ENCODE results near the gene ZSWIM4.
A peak's percentile ranks its signal among the peaks of the same experiment; 100 is the strongest.

Gene ZSWIM4

DNA sequence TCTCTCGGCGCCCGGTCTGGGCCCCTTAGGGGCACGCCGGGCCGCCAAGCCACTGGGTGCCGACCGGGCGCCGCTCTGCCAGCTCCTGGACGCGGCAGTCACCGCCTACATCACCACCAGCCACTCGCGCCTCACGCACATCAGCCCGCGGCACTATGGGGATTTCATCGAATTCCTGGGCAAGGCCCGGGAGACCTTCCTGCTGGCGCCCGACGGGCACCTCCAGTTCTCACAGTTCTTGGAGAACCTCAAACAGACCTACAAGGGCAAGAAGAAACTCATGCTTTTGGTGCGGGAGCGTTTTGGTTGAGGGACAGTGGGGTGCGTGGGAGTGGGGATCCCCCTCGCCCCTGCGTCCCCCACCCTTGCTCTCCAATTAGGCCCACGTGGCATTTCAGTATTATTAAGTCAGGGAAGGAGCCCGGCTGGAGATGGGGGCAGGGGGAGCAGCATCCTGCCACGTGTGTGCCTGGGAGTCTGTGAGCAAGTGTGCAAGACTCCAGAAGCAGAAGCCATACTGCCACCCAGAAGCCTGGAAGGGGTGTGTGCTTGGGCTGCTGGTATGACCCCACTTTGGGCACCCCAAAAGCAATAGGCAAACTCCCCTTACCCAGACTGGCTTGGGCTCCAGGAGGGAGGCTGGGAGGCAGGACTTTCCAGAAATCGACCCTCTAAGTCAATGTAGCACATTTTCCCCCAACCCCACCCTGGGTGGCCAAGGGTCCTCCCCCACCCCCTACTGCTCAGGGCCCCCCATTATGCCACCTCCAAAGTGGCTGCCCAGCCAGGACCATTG is 35.7 kb downstream of the ZSWIM4 start:
- no peak for DNase-seq
- no peak for TF ChIP-seq GATA1 (IDR thresholded peaks at IDR 0.05; ENCODE audit: low read depth, low read length)
- TF ChIP-seq POLR2A (IDR thresholded peaks at IDR 0.05; ENCODE audit: low read length): no peak

DNA sequence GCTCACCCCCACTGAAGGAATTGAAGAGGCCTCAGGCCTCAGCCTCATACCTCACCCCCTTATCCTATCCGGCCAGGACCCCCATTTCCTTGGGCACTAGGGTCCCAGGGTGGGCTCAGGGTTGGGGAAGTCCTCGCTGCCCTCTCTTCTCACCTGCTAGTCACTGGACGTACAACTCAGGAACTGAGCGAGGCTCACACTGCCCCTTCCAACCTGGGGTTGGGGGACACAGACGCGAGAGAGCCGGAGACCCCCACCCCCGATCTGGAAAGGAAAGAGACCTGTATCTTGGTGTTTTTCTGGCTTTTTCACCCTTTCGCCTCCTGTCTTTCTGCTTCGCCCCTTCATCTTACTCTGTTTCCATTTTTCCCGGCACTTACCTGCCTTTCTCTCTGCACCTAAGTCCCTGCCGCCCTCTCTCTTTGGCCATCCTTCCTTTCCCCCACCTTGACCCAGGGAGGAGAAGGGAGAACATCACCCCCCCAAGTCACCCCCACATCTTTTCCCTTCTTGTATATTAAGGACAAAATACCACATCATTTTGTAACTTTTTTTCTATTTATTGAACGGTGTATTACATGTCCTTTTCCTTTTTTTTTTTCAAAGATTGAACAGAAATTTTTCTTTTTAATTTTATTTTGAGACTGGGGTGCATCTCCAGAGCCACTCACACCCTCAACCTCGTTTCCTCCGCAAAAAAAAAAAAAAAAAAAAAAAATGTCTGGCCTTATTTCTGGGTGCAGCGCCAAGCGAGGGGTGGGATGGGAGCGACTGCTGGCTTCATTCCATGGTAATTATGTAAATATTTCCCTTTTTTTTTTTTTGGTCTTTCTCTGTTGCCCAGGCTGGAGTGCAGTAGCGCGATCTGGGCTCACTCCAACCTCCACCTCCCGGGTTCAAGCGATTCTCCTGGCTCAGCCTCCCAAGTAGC is 36.6 kb downstream of the ZSWIM4 start:
- TF ChIP-seq POLR2A (IDR thresholded peaks at IDR 0.05; ENCODE audit: low read length) (peak; percentile 58), GATA1 (IDR thresholded peaks at IDR 0.05; ENCODE audit: low read depth, low read length) (no peak)
- DNase-seq: no peak

DNA sequence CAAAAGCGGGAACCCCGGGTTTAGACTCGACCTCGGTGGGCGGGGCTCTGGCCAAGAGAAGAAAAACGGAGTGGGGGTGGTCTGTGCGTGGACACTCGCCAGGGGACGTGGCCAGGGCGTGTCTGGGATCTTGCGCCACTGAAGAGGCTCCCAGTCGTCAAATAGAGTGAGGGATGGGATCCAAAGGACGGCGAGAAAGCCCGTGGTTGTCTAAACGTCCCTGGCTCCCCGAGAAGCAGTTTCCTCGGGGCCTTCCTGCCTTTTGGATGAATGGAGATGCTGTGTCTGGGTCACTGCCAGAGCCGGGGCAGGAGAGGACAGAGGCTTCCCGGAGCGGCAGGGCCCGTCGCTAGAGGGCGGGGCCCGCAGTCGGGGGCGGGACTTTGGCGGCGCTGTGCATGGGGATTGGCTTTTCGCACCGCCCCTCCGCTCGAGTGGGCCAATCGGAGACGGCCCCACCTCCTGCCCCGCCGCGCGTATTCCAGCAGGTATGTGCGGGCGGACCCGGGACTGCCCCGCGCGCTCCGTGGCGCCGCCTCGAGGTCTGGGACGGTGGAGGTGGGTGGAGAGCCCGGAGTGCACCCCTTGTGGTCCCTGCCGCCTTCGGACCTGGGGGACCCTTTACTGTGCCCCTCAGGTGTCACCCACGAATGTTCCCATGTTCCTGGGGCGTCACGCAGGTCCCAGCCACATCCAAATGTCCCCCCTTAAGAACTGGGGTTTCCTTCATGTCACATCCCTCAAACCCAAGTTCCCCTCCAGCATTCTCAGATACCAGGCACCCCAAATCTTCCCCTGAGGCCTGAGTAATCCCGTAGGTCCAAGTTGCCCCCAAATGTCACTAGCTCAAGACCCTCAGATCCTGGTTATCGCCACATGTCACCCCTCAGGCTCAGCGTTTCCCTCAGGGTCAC is 38.3 kb downstream of the ZSWIM4 start:
- peak; percentile 92 to 95 for DNase-seq

DNA sequence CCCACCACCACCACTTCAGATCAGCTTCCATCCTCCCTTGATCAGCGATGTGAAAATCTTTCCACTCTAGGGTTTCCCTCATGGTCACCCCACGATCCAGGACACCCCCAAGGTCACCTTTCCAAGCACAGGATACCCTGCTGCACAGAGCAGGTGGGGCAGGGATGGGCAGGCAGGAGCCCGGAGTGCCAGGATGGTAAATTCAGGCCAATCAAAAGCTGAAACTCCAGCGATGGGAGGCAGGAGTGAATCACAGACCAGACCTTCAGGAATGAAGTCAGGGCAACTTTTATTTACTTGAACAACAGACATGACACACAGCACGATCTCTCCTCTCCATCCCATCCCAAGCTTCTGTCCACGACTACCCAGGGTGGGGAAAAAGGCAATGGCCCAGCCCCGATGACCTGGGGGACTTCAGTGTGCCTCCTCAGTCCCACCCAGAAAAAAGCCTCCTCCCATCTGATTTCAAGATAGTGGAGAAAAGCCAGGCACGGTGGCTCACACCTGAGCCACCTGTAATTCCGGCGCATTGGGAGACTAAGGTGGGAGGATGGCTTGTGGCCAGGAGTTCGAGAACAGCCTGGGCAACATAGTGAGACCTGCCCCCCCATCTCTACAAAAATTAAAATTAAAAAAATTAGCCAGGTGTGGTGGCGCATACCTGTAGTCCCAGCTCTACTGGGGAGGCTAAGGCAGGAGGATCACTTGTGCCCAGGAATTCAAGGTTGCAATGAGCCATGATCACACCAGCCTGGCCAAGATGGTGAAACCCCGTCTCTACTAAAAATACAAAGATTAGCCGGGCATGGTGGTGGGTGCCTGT is 39.2 kb downstream of the ZSWIM4 start:
- TF ChIP-seq POLR2A (IDR thresholded peaks at IDR 0.05; ENCODE audit: low read length) (no peak), GATA1 (IDR thresholded peaks at IDR 0.05; ENCODE audit: low read depth, low read length) (no peak)
- no peak for DNase-seq

More for the DNA sequence above, 38.3 kb downstream of the ZSWIM4 start:
- TF ChIP-seq GATA1 (IDR thresholded peaks at IDR 0.05; ENCODE audit: low read depth, low read length) (no peak), POLR2A (IDR thresholded peaks at IDR 0.05; ENCODE audit: low read length) (peak; percentile 85)

GRCh38 chr19:13835791-13836723 is 40.8 kb downstream of the ZSWIM4 start:
- TF ChIP-seq GATA1 (IDR thresholded peaks at IDR 0.05; ENCODE audit: low read depth, low read length) (no peak), POLR2A (IDR thresholded peaks at IDR 0.05; ENCODE audit: low read length) (no peak)
- DNase-seq: peak in 1 of 2 experiments; percentile 52

GRCh38 chr19:13838435-13839129 is 43.3 kb downstream of the ZSWIM4 start:
- TF ChIP-seq GATA1 (IDR thresholded peaks at IDR 0.05; ENCODE audit: low read depth, low read length): no peak
- peak; percentile 79 for TF ChIP-seq POLR2A (IDR thresholded peaks at IDR 0.05; ENCODE audit: low read length)
- no peak for DNase-seq

- peak; percentile 88 to 90 for DNase-seq
- TF ChIP-seq GATA1 (IDR thresholded peaks at IDR 0.05; ENCODE audit: low read depth, low read length) (no peak), POLR2A (IDR thresholded peaks at IDR 0.05; ENCODE audit: low read length) (peak; percentile 78)
Observed at GRCh38 chr19:13839130-13839937, 44.1 kb downstream of the ZSWIM4 start.

- DNase-seq: no peak
- no peak for TF ChIP-seq POLR2A (IDR thresholded peaks at IDR 0.05; ENCODE audit: low read length)
- TF ChIP-seq GATA1 (IDR thresholded peaks at IDR 0.05; ENCODE audit: low read depth, low read length): no peak
Observed at GRCh38 chr19:13839938-13840304, 44.7 kb downstream of the ZSWIM4 start.

DNA sequence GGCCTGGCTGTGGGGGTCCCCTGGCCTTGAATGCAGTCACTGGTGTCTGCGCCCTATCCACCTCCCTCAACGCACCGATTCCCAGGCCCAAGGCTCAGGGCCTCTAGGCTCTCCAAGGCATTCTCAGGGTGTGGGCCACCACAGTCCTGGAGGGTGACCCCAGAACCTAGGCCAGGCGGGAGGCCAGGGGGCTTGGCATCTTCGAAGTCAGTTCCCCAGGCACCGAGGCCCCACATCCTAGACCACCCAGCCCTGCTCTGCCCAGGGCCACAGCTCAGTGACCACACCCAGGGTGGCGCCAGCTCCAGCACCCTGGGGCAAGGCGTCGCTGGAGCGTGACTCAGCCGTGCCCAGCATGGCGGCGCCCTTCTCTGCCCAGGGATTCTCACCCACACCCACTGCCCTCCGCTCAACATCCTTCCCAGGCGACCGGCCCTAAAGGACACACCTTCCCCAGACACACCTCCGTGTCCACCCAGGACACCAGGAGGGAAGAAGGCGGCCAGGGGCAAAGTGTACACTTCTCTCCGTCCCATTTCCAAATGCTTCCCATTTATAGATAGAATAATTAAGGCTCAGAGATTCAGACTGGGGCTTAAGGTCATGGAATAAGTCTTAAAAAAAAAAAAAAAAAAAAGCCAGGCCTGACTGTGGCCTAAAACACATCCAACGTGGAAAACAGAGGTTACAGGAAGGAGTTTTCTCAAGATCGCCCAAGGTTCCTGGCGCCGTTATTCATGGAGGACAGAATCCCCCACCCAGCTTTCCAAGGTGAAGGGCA is 45.3 kb downstream of the ZSWIM4 start:
- DNase-seq: peak; percentile 50 to 66
- TF ChIP-seq POLR2A (IDR thresholded peaks at IDR 0.05; ENCODE audit: low read length): peak; percentile 83
- no peak for TF ChIP-seq GATA1 (IDR thresholded peaks at IDR 0.05; ENCODE audit: low read depth, low read length)
